DOHH2 (cell line): ENCODE measurements around the gene FOLR3.

ENCODE experiments used
- H3F3A ChIP-seq: fragments of 200-600 bp; sonication (generic), shearing (Covaris generic); 2 replicates; pipeline ENCODE4 v1.6.0; 2016; ENCODE audit warnings: antibody characterized with exemption, mild to moderate bottlenecking; ENCODE audit not compliant: control insufficient read depth, insufficient read depth
- H3K27ac ChIP-seq: fragments of 200-600 bp; sonication (generic); 2 replicates; pipeline ENCODE4 v1.5.1; 2014; ENCODE audit warnings: low read depth, mild to moderate bottlenecking, low read length, moderate library complexity
- H3K27me3 ChIP-seq: fragments of 200-600 bp; sonication (generic); 2 replicates; pipeline ENCODE4 v1.6.1; 2014; ENCODE audit warnings: mild to moderate bottlenecking, low read length, mixed read lengths; ENCODE audit not compliant: control insufficient read depth
- H3K36me3 ChIP-seq: fragments of 200-600 bp; sonication (generic); 2 replicates; pipeline ENCODE4 v1.6.1; 2014; ENCODE audit warnings: mild to moderate bottlenecking, low read length, moderate library complexity, mixed read lengths; ENCODE audit not compliant: control insufficient read depth
- H3K4me1 ChIP-seq: fragments of 200-600 bp; sonication (generic); 2 replicates; pipeline ENCODE4 v1.6.1; 2014; ENCODE audit warnings: mild to moderate bottlenecking, low read length, mixed read lengths; ENCODE audit not compliant: control insufficient read depth
- H3K4me2 ChIP-seq: fragments of 200-600 bp; sonication (generic); 2 replicates; pipeline ENCODE4 v1.6.0; 2014; ENCODE audit warnings: mild to moderate bottlenecking, low read length, moderate library complexity
- H3K4me3 ChIP-seq: fragments of 200-600 bp; sonication (generic); 2 replicates; pipeline ENCODE4 v1.5.1; 2014; ENCODE audit warnings: mild to moderate bottlenecking, low read length, mixed read lengths
- H3K79me2 ChIP-seq: fragments of 200-600 bp; sonication (generic); 2 replicates; pipeline ENCODE4 v1.6.1; 2014; ENCODE audit warnings: mild to moderate bottlenecking, low read length, mixed read lengths; ENCODE audit not compliant: control insufficient read depth
- H3K9me2 ChIP-seq: fragments of 200-600 bp; sonication (generic); replicated peaks from 2 replicates; pipeline ENCODE4 v1.6.1; 2014; ENCODE audit warnings: mild to moderate bottlenecking, low read length, mixed read lengths; ENCODE audit not compliant: control insufficient read depth
- H3K9me3 ChIP-seq: fragments of 200-600 bp; sonication (generic); 2 replicates; pipeline ENCODE4 v1.6.1; 2014; ENCODE audit warnings: antibody characterized with exemption, low read length, mixed read lengths; ENCODE audit not compliant: control insufficient read depth, insufficient read depth
- H4K20me1 ChIP-seq: fragments of 200-600 bp; sonication (generic); 2 replicates; pipeline ENCODE4 v1.6.0; 2014; ENCODE audit warnings: low read depth, mild to moderate bottlenecking, antibody characterized with exemption, low read length, moderate library complexity; ENCODE audit not compliant: control insufficient read depth, insufficient read depth
- EZH2phosphoT487 ChIP-seq: fragments of 200-600 bp; sonication (generic); IDR thresholded peaks from 2 replicates; pipeline ENCODE4 v1.6.1; 2017; ENCODE audit warnings: borderline replicate concordance, mild to moderate bottlenecking, antibody characterized with exemption, low read length, moderate library complexity, mixed read lengths
- TF ChIP-seq, protein P1 (sequence below): fragments of 200-600 bp; sonication (generic); IDR thresholded peaks from one replicate; pipeline ENCODE4 v1.5.1; 2014; ENCODE audit warnings: antibody characterized with exemption, mild to moderate bottlenecking, low read depth, low read length; ENCODE audit not compliant: poor library complexity, severe bottlenecking

FOLR3 gene

DNA sequence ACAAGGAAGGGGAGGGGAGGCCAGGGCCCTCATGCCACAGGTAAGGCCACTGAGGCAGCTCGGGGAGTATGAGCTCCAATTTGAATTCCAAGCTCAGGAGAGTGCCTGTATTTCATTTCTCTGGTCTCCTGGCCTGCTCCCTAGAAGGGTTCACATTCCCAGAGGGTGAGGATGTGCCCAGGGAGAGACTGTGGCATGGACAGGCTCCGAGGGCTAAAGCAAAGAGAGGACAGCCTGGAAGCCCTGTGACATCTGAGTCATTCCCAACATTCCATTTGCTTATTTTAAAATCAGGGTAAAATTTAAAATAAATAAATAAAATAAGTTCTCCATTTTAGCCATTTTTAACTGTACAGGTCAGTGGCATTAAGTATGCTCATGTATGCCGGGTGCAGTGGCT is 37.8 kb downstream of the FOLR3 start:
- Histone ChIP-seq H3K4me2 (no peak overlapping the region), H3K9me2 (no peaks in the 10 kb centered on the region), H3K27me3 (0 out of 2 replicates have a peak, but pooled peaks cover 5% of the 10 kb centered on the region), H3F3A (no peaks in the 10 kb centered on the region), H3K4me1 (no peaks in the 10 kb centered on the region), H3K36me3 (no peaks in the 10 kb centered on the region), H3K27ac (no peak overlapping the region), H3K9me3 (no peaks in the 10 kb centered on the region), H4K20me1 (no peaks in the 10 kb centered on the region), H3K79me2 (no peaks in the 10 kb centered on the region), H3K4me3 (no peak overlapping the region)
- TF ChIP-seq, protein P1, sequence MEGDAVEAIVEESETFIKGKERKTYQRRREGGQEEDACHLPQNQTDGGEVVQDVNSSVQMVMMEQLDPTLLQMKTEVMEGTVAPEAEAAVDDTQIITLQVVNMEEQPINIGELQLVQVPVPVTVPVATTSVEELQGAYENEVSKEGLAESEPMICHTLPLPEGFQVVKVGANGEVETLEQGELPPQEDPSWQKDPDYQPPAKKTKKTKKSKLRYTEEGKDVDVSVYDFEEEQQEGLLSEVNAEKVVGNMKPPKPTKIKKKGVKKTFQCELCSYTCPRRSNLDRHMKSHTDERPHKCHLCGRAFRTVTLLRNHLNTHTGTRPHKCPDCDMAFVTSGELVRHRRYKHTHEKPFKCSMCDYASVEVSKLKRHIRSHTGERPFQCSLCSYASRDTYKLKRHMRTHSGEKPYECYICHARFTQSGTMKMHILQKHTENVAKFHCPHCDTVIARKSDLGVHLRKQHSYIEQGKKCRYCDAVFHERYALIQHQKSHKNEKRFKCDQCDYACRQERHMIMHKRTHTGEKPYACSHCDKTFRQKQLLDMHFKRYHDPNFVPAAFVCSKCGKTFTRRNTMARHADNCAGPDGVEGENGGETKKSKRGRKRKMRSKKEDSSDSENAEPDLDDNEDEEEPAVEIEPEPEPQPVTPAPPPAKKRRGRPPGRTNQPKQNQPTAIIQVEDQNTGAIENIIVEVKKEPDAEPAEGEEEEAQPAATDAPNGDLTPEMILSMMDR: no peak
- no peak for TF ChIP-seq EZH2phosphoT487

DNA sequence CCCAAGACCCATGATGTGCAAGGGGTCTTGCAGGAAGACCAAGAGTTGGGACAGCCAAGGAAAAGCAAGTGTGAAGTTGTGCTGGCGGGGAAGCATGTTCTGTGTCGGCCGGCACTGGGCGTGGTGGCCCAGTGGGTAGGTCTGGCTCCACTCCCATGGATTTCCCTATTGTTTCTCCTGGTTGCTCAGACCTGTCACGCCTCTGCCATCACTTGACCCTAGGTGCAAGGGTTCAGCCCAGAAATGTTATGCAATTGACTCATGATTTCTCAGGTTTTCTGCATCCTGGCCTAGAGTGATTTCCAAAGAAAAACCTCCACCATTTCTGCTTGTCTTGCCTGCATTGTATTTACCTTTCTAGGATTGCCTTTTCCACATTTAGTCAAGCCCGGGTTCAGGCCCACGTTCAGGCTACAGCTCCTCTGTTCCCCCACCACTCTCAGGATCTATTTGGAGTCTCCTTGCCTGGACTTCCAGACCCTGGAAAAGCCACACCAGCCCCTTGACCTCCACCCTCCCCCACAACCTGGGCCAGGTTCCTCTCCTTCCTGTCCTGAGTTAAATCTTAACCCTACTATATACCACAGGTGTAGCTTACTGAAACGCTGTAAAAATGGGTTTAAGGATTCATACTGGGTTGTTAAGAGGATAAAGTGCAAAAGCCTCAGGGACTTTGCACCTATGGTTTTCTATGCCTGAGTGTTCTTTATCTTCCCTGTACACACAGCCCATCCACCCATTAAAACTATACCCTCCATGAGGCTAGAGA is 39.0 kb downstream of the FOLR3 start:
- Histone ChIP-seq H3F3A (no peaks in the 10 kb centered on the region), H3K27me3 (peaks cover 5% of the 10 kb centered on the region; the same call in 1 of the 2 replicates), H3K4me2 (no peak overlapping the region), H3K36me3 (no peaks in the 10 kb centered on the region), H4K20me1 (no peaks in the 10 kb centered on the region), H3K4me3 (no peak overlapping the region), H3K27ac (no peak overlapping the region), H3K4me1 (no peaks in the 10 kb centered on the region), H3K79me2 (no peaks in the 10 kb centered on the region), H3K9me2 (no peaks in the 10 kb centered on the region), H3K9me3 (no peaks in the 10 kb centered on the region)
- no peak for TF ChIP-seq EZH2phosphoT487
- TF ChIP-seq, protein P1: no peak

DNA sequence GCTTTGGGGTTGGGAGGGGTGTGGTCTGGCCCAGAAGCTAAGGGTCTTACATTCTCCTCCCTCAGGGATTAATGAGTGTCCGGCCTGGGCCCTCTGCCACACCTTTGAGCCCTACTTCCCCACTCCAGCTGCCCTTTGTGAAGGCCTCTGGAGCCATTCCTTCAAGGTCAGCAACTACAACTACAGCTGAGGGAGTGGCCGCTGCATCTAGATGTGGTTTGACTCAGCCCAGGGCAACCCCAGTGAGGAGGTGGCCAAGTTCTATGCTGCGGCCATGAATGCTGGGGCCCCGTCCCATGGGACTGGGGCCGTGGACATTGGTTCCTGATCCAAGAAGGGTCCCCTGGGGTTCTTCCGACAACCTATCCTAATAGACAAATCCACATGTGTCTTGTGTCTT is 42.1 kb downstream of the FOLR3 start:
- H3K79me2 ChIP-seq: no peaks in the 10 kb centered on the region
- H3K4me3 ChIP-seq: no peak overlapping the region
- H3K9me3 ChIP-seq: no peaks in the 10 kb centered on the region
- H3K36me3 ChIP-seq: no peaks in the 10 kb centered on the region
- no peaks in the 10 kb centered on the region for H4K20me1 ChIP-seq
- no peak overlapping the region for H3K27ac ChIP-seq
- peaks cover 17% of the 10 kb centered on the region for H3K27me3 ChIP-seq
- no peaks in the 10 kb centered on the region for H3F3A ChIP-seq
- H3K9me2 ChIP-seq: no peaks in the 10 kb centered on the region
- no peaks in the 10 kb centered on the region for H3K4me1 ChIP-seq
- TF ChIP-seq EZH2phosphoT487: no peak
- TF ChIP-seq, protein P1: no peak
- no peak overlapping the region for H3K4me2 ChIP-seq
